HepG2 (cell line): ENCODE data around the gene TBC1D16. TPM values are rescaled to one million over a fixed set of nuclear protein-coding genes. Genes with fewer than 3 reads are reported as not detected.
A peak's percentile ranks its signal among the peaks of the same experiment; 100 is the strongest.

Experiments used
- ESRRA ChIP-seq: sonication (generic); formaldehyde crosslinking; IDR thresholded peaks from 2 replicates; pipeline ENCODE4 v1.5.1; 2020; ENCODE audit warnings: mild to moderate bottlenecking, low read depth, missing genetic modification reagents
- ETS1 ChIP-seq: sonication (generic); formaldehyde crosslinking; IDR thresholded peaks from 2 replicates; pipeline ENCODE4 v1.4.0; 2020; ENCODE audit warnings: missing genetic modification reagents
- FOXP4 ChIP-seq: sonication (generic); formaldehyde crosslinking; IDR thresholded peaks from 2 replicates; pipeline ENCODE4 v1.4.0; 2020; ENCODE audit warnings: missing genetic modification reagents
- GLI4 ChIP-seq: sonication (generic); formaldehyde crosslinking; IDR thresholded peaks from 2 replicates; pipeline ENCODE4 v1.5.1; 2020; ENCODE audit warnings: missing genetic modification reagents, mild to moderate bottlenecking, moderate library complexity, borderline replicate concordance
- HNF4G ChIP-seq, 2 experiments: sonication (generic) in 1 of 2; formaldehyde crosslinking in 1 of 2; IDR thresholded peaks; 2 replicates each; pipeline versions ENCODE4 v1.4.0 to v1.6.1; 2011 to 2020; ENCODE audit warnings: borderline replicate concordance in 2 of 2, low read depth in 2 of 2, mild to moderate bottlenecking in 2 of 2, low read length in 1 of 2, missing genetic modification reagents in 1 of 2, moderate library complexity in 1 of 2
- IKZF1 ChIP-seq: fragments of 450-650 bp; IDR thresholded peaks from 2 replicates; pipeline ENCODE4 v1.7.1; 2016
- KMT2A ChIP-seq: sonication (generic); formaldehyde crosslinking; IDR thresholded peaks from 2 replicates; pipeline ENCODE4 v1.4.0; 2020; ENCODE audit warnings: missing genetic modification reagents
- TRIM22 ChIP-seq: fragments of 450-650 bp; IDR thresholded peaks from 2 replicates; pipeline ENCODE4 v1.6.1; 2017
- ZNF407 ChIP-seq: sonication (generic); formaldehyde crosslinking; IDR thresholded peaks from one replicate; pipeline ENCODE4 v1.5.1; 2020; ENCODE audit warnings: mild to moderate bottlenecking, missing genetic modification reagents; ENCODE audit errors: not compliant biosample characterization
- ZNF605 ChIP-seq: sonication (generic); formaldehyde crosslinking; IDR thresholded peaks from 2 replicates; pipeline ENCODE4 v1.8.0; 2022; ENCODE audit warnings: mild to moderate bottlenecking, missing genetic modification reagents
- ZNF773 ChIP-seq: sonication (generic); formaldehyde crosslinking; IDR thresholded peaks from 2 replicates; pipeline ENCODE4 v1.4.0; 2020; ENCODE audit warnings: missing genetic modification reagents, borderline replicate concordance
- ZSCAN25 ChIP-seq: sonication (generic); formaldehyde crosslinking; IDR thresholded peaks from 2 replicates; pipeline ENCODE4 v1.8.0; 2022; ENCODE audit warnings: mild to moderate bottlenecking, missing genetic modification reagents
- polyA plus RNA-seq, 8 experiments: library from polyadenylated mRNA; depleted of rRNA in 3 of 8; stranded (reverse) in 7 of 8; unstranded in 1 of 8; fragments of >200 nt; fragmentation: Illumina TruSeq in 4 of 8; extraction: Trizol in 4 of 8; gene quantifications; 2 replicates each; pipeline versions ENCODE4 v1.2.1 to v1.2.3, GENCODE V29; 2011 to 2016; ENCODE audit warnings: low read depth in 4 of 8, missing spikeins in 1 of 8, mixed read lengths in 1 of 8; ENCODE audit not compliant: insufficient read depth in 1 of 8
- total RNA-seq, 5 experiments: library from RNA; depleted of rRNA; stranded (reverse); fragments of >200 nt; fragmentation: Illumina TruSeq; extraction: Trizol; gene quantifications; 2 replicates each; pipeline ENCODE4 v1.2.3, GENCODE V29; 2016; ENCODE audit warnings: low read depth in 1 of 5

The TBC1D16 gene
- total and polyA plus RNA-seq, 2 of the 13 experiments (the other 11 are each of a cell fraction or from before 2014, with no cell fraction given) = 14.9 to 24.9 TPM

- TF ChIP-seq FOXP4 (CRISPR knock-in tag) (peak; percentile 48; the same call in 1 of the 2 replicates), HNF4G (IDR thresholded peaks at IDR 0.05; ENCODE audit: borderline replicate concordance, low read depth, low read length) (no peak), HNF4G (CRISPR knock-in tag; IDR thresholded peaks at IDR 0.05; ENCODE audit: borderline replicate concordance, low read depth) (no peak), ESRRA (CRISPR knock-in tag) (0 out of 2 replicates have a peak, but pooled peaks have one; percentile 31), ZSCAN25 (CRISPR knock-in tag) (no peak), ETS1 (CRISPR knock-in tag) (no peak), IKZF1 (no peak), ZNF605 (no peak), GLI4 (CRISPR knock-in tag) (no peak), ZNF773 (CRISPR knock-in tag) (0 out of 2 replicates have a peak, but pooled peaks have one; percentile 2), ZNF407 (CRISPR knock-in tag) (no peak), TRIM22 (no peak), KMT2A (CRISPR knock-in tag) (no peak)
These were observed 32.9 kb upstream of the TBC1D16 start (continued) for GRCh38 chr17:80068301-80069222.
